ENCODE data around the gene IRF9.
A peak's percentile ranks its signal among the peaks of the same experiment; 100 is the strongest.

Gene IRF9

DNA sequence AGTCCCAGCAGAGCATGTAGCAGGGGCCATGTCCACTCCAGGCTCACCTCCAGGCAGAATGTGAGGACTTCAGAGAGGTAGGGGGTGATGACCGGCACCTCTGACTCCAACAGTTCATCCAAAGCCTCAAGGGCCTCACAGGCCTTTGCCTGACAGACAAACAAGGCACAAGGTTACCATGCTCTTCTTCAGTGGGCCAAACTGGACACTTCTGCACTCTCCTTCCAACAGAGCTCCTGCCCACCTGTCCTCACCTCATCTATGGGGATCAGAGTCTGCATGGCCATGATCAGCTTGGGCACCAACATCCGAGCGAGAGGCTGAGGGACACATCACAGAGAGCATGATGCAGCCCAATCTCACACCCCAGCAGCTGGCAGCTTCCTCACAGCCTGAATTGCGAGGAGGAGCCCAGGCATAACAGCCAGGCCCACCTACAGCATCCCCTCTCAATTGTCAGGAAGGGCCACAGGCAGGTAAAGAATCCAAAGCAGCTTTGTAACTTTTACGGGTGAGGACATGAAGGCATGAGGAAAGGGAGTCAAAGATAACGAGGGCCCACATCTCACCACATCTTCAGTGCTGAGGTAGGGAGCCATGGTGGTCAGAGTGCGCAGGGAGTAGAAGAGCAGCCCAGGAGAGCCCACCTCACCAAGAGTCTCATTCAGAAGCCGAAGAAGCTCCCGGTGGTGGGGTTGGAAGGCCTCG lies 25.9 kb downstream of the IRF9 start:
- DNase-seq, result no peak
- Histone ChIP-seq H3K79me1 (ENCODE audit: low read length) (peaks cover 12% of the 10 kb centered on the region), H3K56ac (ENCODE audit: low read length) (no peak overlapping the region), H3K4me3 (ENCODE audit: low read length) (no peak overlapping the region), H2BK15ac (replicated peaks; ENCODE audit: low read depth) (no peak overlapping the region), H2BK120ac (ENCODE audit: low read depth, low read length) (no peak overlapping the region), H3K4ac (ENCODE audit: low read depth, low read length) (no peak overlapping the region), H3K9ac (ENCODE audit: low read length) (no peak overlapping the region), H3K4me1 (ENCODE audit: control insufficient read depth, low read depth, low read length) (peaks cover 6% of the 10 kb centered on the region), H3K4me2 (ENCODE audit: low read length) (no peak overlapping the region), H3K27me3 (ENCODE audit: insufficient read depth, low read length, poor library complexity) (no peaks in the 10 kb centered on the region), H2BK5ac (ENCODE audit: low read length) (no peak overlapping the region), H2AK5ac (ENCODE audit: low read length) (no peak overlapping the region), H3K36me3 (ENCODE audit: control insufficient read depth, insufficient read depth, low read length) (peaks cover 13% of the 10 kb centered on the region), H3K79me2 (ENCODE audit: control insufficient read depth, insufficient read depth, low read length) (peaks cover 11% of the 10 kb centered on the region), H4K8ac (ENCODE audit: low read depth, low read length) (no peak overlapping the region), H3K23ac (ENCODE audit: low read length) (no peak overlapping the region), H4K5ac (ENCODE audit: low read length) (no peak overlapping the region), H3K18ac (ENCODE audit: low read length) (no peak overlapping the region), H3K27ac (ENCODE audit: low read depth, low read length) (no peak overlapping the region)
- WGBS (ENCODE audit: extremely low coverage, insufficient coverage, low lambda C conversion rate), result no CpG with 5 or more reads among the region's 10 CpGs

DNA sequence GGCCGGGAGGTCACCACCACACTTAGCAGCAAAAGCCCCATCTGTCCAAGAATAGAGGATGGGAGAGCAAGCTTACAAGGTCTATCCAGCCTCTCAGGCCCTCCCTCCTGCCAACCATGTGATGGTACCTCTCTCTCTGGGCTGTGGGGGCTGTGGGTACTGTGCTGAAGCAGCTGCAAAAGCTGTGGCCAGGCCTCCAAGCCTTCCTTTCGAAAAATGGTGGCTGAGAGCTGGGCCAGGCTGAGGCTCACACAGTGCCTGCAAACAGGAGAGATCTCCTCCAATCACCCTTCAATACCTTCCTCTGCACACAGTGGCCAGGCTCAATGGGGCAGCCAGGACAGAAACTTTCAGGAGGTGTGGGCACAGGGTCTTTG lies 26.5 kb downstream of the IRF9 start:
- Histone ChIP-seq H3K27me3 (ENCODE audit: insufficient read depth, low read length, poor library complexity) (no peaks in the 10 kb centered on the region), H3K4me3 (ENCODE audit: low read length) (no peak overlapping the region), H4K5ac (ENCODE audit: low read length) (no peak overlapping the region), H3K27ac (ENCODE audit: low read depth, low read length) (no peak overlapping the region), H3K79me1 (ENCODE audit: low read length) (peaks cover 12% of the 10 kb centered on the region), H4K8ac (ENCODE audit: low read depth, low read length) (no peak overlapping the region), H3K4ac (ENCODE audit: low read depth, low read length) (no peak overlapping the region), H2BK15ac (replicated peaks; ENCODE audit: low read depth) (no peak overlapping the region), H2AK5ac (ENCODE audit: low read length) (no peak overlapping the region), H3K9ac (ENCODE audit: low read length) (peak overlapping the region; percentile 95), H3K79me2 (ENCODE audit: control insufficient read depth, insufficient read depth, low read length) (peaks cover 11% of the 10 kb centered on the region), H2BK120ac (ENCODE audit: low read depth, low read length) (no peak overlapping the region), H3K23ac (ENCODE audit: low read length) (no peak overlapping the region), H3K4me1 (ENCODE audit: control insufficient read depth, low read depth, low read length) (peaks cover 6% of the 10 kb centered on the region), H2BK5ac (ENCODE audit: low read length) (no peak overlapping the region), H3K36me3 (ENCODE audit: control insufficient read depth, insufficient read depth, low read length) (peaks cover 16% of the 10 kb centered on the region), H3K4me2 (ENCODE audit: low read length) (peak overlapping the region; percentile 74), H3K56ac (ENCODE audit: low read length) (no peak overlapping the region), H3K18ac (ENCODE audit: low read length) (no peak overlapping the region)
- no peak for DNase-seq
- no CpG with 5 or more reads among the region's 2 CpGs for WGBS (ENCODE audit: extremely low coverage, insufficient coverage, low lambda C conversion rate)

DNA sequence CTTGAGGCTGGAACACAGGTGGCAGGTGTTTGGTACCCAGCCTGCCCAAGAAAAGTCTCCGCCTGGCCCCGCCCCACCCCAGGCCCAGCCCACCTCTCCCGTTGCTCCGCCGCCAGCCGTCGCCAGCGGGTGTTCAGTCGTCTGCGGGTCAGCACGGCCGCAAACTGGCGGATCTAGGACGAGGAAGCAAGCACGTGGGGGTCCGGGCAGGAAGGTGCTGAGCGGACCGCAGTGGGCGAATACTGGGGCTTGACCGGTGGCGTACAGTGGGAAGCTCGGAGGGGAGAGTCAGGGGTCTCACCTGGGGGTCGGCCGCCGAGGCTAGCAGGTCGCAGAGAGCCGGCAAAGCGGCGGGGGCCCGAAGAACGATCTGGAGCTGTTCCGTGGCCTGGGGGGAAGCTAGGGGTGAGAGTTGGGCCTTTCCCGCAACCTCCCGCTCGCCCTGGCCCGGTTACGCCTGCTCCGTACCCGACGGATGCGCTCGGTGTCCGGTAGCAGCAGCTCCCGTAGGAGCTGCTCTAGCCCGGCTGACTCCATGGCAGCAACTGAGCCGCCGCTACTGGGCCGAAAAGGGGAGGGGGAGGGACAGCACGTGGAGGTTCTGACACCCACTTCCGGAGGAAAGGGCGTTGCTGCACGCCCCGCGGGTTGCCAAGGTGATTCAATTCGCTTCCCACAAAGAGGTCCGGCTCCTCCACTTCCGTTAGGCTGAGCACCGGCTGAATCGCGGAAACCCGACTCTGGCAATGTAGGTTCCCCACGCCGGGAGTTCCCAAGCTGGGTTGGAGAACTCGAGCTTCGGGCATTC lies 27.4 kb downstream of the IRF9 start, which contains the start of gene IPO4:
TSS of gene IPO4 (minus strand) at position 566 of the 808 bp plus-strand sequence. CDS start at position 537, 29 bp downstream.
- Histone ChIP-seq H2AK5ac (ENCODE audit: low read length) (no peak within 1 kb of the TSS), H2BK5ac (ENCODE audit: low read length) (no peak within 1 kb of the TSS), H3K27me3 (ENCODE audit: insufficient read depth, low read length, poor library complexity) (no peaks in the 10 kb centered on the region), H3K36me3 (ENCODE audit: control insufficient read depth, insufficient read depth, low read length) (peaks cover 13% of the 10 kb centered on the region), H3K4me2 (ENCODE audit: low read length) (peak within 1 kb of the TSS; percentile 74), H3K56ac (ENCODE audit: low read length) (peak within 1 kb of the TSS; percentile 99), H2BK15ac (replicated peaks; ENCODE audit: low read depth) (no peak within 1 kb of the TSS), H3K4me1 (ENCODE audit: control insufficient read depth, low read depth, low read length) (peaks cover 6% of the 10 kb centered on the region), H3K23ac (ENCODE audit: low read length) (peak within 1 kb of the TSS; percentile 72), H2BK120ac (ENCODE audit: low read depth, low read length) (no peak within 1 kb of the TSS), H4K8ac (ENCODE audit: low read depth, low read length) (peak within 1 kb of the TSS; percentile 78), H3K27ac (ENCODE audit: low read depth, low read length) (peak within 1 kb of the TSS; percentile 75), H3K79me1 (ENCODE audit: low read length) (peaks cover 12% of the 10 kb centered on the region), H3K18ac (ENCODE audit: low read length) (peak within 1 kb of the TSS; percentile 44), H3K79me2 (ENCODE audit: control insufficient read depth, insufficient read depth, low read length) (peaks cover 11% of the 10 kb centered on the region), H3K4ac (ENCODE audit: low read depth, low read length) (no peak within 1 kb of the TSS), H4K5ac (ENCODE audit: low read length) (peak within 1 kb of the TSS; percentile 88), H3K4me3 (ENCODE audit: low read length) (peak within 1 kb of the TSS; percentile 89), H3K9ac (ENCODE audit: low read length) (peak within 1 kb of the TSS; percentile 95)
- no CpG with 5 or more reads among the region's 65 CpGs for WGBS (ENCODE audit: extremely low coverage, insufficient coverage, low lambda C conversion rate)
- peak; percentile 99 for DNase-seq

DNA sequence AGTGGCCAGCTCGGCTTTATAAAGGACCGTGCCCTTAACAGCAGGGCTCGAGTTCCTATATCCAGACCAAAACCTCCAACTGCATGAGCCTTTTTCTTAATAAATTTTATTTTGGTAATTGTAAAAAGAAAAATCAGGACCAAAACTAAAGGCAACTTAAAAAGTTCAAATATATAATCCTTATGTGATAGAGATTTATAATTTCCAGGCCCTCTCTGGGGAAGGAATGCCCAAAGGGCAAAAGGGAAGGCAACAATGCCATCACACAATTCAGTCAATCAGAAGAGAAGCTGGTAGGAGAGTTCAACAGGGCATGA lies 28.0 kb downstream of the IRF9 start:
- H3K79me2 ChIP-seq (ENCODE audit: control insufficient read depth, insufficient read depth, low read length), result peaks cover 11% of the 10 kb centered on the region
- H3K4ac ChIP-seq (ENCODE audit: low read depth, low read length), result no peak overlapping the region
- peaks cover 13% of the 10 kb centered on the region for H3K36me3 ChIP-seq (ENCODE audit: control insufficient read depth, insufficient read depth, low read length)
- no peak overlapping the region for H2BK15ac ChIP-seq (replicated peaks; ENCODE audit: low read depth)
- peak overlapping the region; percentile 78 for H4K8ac ChIP-seq (ENCODE audit: low read depth, low read length)
- peak overlapping the region; percentile 37 for H3K56ac ChIP-seq (ENCODE audit: low read length)
- no peak overlapping the region for H3K4me3 ChIP-seq (ENCODE audit: low read length)
- no peak overlapping the region for H3K23ac ChIP-seq (ENCODE audit: low read length)
- no peak overlapping the region for H2AK5ac ChIP-seq (ENCODE audit: low read length)
- no CpG with 5 or more reads among the region's 3 CpGs for WGBS (ENCODE audit: extremely low coverage, insufficient coverage, low lambda C conversion rate)
- H3K79me1 ChIP-seq (ENCODE audit: low read length), result peaks cover 12% of the 10 kb centered on the region
- no peak overlapping the region for H3K27ac ChIP-seq (ENCODE audit: low read depth, low read length)
- no peak for DNase-seq
- H3K4me2 ChIP-seq (ENCODE audit: low read length), result no peak overlapping the region
- no peaks in the 10 kb centered on the region for H3K27me3 ChIP-seq (ENCODE audit: insufficient read depth, low read length, poor library complexity)
- peaks cover 6% of the 10 kb centered on the region for H3K4me1 ChIP-seq (ENCODE audit: control insufficient read depth, low read depth, low read length)
- no peak overlapping the region for H2BK5ac ChIP-seq (ENCODE audit: low read length)
- no peak overlapping the region for H2BK120ac ChIP-seq (ENCODE audit: low read depth, low read length)
- H4K5ac ChIP-seq (ENCODE audit: low read length), result peak overlapping the region; percentile 88
- H3K18ac ChIP-seq (ENCODE audit: low read length), result no peak overlapping the region
- peak overlapping the region; percentile 56 for H3K9ac ChIP-seq (ENCODE audit: low read length)

DNA sequence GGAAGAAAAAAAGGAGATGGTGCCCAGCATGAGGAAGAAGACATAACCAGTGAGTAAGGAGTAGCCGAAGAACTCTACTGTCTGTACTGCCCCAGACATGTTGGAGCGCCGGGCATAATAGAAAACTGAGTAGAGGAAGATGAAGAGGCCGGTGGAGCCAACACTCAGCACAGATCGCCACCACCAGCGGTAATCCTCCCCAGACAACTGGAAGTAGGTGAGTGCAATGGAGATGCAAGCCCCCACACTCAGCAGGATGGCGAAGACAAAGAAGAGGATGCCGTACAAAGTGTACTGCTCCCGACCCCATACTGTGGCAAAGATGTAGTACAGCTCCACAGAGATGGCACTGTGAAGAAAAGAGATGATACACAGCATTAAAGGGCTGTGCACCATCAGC lies 28.4 kb downstream of the IRF9 start:
- H3K4me2 ChIP-seq (ENCODE audit: low read length), result no peak overlapping the region
- peaks cover 13% of the 10 kb centered on the region for H3K36me3 ChIP-seq (ENCODE audit: control insufficient read depth, insufficient read depth, low read length)
- no peak overlapping the region for H2AK5ac ChIP-seq (ENCODE audit: low read length)
- no peak for DNase-seq
- no peak overlapping the region for H4K8ac ChIP-seq (ENCODE audit: low read depth, low read length)
- no peak overlapping the region for H2BK120ac ChIP-seq (ENCODE audit: low read depth, low read length)
- H3K56ac ChIP-seq (ENCODE audit: low read length), result peak overlapping the region; percentile 37
- no peaks in the 10 kb centered on the region for H3K27me3 ChIP-seq (ENCODE audit: insufficient read depth, low read length, poor library complexity)
- no peak overlapping the region for H3K27ac ChIP-seq (ENCODE audit: low read depth, low read length)
- H2BK5ac ChIP-seq (ENCODE audit: low read length), result no peak overlapping the region
- H3K79me1 ChIP-seq (ENCODE audit: low read length), result peaks cover 12% of the 10 kb centered on the region
- WGBS (ENCODE audit: extremely low coverage, insufficient coverage, low lambda C conversion rate), result no CpG with 5 or more reads among the region's 9 CpGs
- H3K18ac ChIP-seq (ENCODE audit: low read length), result no peak overlapping the region
- H3K4me1 ChIP-seq (ENCODE audit: control insufficient read depth, low read depth, low read length), result peaks cover 6% of the 10 kb centered on the region
- H3K79me2 ChIP-seq (ENCODE audit: control insufficient read depth, insufficient read depth, low read length), result peaks cover 11% of the 10 kb centered on the region
- peak overlapping the region; percentile 88 for H4K5ac ChIP-seq (ENCODE audit: low read length)
- H3K9ac ChIP-seq (ENCODE audit: low read length), result peak overlapping the region; percentile 56
- H3K4ac ChIP-seq (ENCODE audit: low read depth, low read length), result no peak overlapping the region
- H3K23ac ChIP-seq (ENCODE audit: low read length), result no peak overlapping the region
- H2BK15ac ChIP-seq (replicated peaks; ENCODE audit: low read depth), result no peak overlapping the region
- H3K4me3 ChIP-seq (ENCODE audit: low read length), result no peak overlapping the region
